Esophagus squamous epithelium (tissue), 4 donors: ENCODE results near the gene DSCAML1.

Source experiments
- POLR2A ChIP-seq, 4 donors: fragments of 450-650 bp; IDR thresholded peaks; one replicate each; pipeline ENCODE4 v1.6.1; 2017; ENCODE audit warnings: antibody characterized with exemption in 4 of 4, mild to moderate bottlenecking in 4 of 4, moderate library complexity in 3 of 4
- TF ChIP-seq, protein P1 (sequence below), 6 experiments: fragments of 450-650 bp in 4 of 6; fragments of 200-600 bp in 2 of 6; sonication (generic) in 2 of 6; IDR thresholded peaks; one replicate each; pipeline ENCODE4 v1.5.1; 2016 to 2019; ENCODE audit warnings: antibody characterized with exemption in 6 of 6, mild to moderate bottlenecking in 4 of 6, moderate library complexity in 4 of 6

GRCh38 chr11:117441146-117441975 is 355.7 kb downstream of the DSCAML1 start:
- TF ChIP-seq, protein P1, sequence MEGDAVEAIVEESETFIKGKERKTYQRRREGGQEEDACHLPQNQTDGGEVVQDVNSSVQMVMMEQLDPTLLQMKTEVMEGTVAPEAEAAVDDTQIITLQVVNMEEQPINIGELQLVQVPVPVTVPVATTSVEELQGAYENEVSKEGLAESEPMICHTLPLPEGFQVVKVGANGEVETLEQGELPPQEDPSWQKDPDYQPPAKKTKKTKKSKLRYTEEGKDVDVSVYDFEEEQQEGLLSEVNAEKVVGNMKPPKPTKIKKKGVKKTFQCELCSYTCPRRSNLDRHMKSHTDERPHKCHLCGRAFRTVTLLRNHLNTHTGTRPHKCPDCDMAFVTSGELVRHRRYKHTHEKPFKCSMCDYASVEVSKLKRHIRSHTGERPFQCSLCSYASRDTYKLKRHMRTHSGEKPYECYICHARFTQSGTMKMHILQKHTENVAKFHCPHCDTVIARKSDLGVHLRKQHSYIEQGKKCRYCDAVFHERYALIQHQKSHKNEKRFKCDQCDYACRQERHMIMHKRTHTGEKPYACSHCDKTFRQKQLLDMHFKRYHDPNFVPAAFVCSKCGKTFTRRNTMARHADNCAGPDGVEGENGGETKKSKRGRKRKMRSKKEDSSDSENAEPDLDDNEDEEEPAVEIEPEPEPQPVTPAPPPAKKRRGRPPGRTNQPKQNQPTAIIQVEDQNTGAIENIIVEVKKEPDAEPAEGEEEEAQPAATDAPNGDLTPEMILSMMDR (IDR thresholded peaks at IDR 0.05), result no peak
- no peak for TF ChIP-seq POLR2A (IDR thresholded peaks at IDR 0.05)
